CD4-positive, alpha-beta T cell treated with Interleukin-1 beta for 1 hour (primary cell): Measurements from ENCODE around the gene ABHD4.

Source experiments
- DNase-seq, 2 donors: peaks; one replicate each; pipeline ENCODE4 v3.0.0-alpha.2; 2020 to 2022

The ABHD4 gene, protein sequence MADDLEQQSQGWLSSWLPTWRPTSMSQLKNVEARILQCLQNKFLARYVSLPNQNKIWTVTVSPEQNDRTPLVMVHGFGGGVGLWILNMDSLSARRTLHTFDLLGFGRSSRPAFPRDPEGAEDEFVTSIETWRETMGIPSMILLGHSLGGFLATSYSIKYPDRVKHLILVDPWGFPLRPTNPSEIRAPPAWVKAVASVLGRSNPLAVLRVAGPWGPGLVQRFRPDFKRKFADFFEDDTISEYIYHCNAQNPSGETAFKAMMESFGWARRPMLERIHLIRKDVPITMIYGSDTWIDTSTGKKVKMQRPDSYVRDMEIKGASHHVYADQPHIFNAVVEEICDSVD

DNA sequence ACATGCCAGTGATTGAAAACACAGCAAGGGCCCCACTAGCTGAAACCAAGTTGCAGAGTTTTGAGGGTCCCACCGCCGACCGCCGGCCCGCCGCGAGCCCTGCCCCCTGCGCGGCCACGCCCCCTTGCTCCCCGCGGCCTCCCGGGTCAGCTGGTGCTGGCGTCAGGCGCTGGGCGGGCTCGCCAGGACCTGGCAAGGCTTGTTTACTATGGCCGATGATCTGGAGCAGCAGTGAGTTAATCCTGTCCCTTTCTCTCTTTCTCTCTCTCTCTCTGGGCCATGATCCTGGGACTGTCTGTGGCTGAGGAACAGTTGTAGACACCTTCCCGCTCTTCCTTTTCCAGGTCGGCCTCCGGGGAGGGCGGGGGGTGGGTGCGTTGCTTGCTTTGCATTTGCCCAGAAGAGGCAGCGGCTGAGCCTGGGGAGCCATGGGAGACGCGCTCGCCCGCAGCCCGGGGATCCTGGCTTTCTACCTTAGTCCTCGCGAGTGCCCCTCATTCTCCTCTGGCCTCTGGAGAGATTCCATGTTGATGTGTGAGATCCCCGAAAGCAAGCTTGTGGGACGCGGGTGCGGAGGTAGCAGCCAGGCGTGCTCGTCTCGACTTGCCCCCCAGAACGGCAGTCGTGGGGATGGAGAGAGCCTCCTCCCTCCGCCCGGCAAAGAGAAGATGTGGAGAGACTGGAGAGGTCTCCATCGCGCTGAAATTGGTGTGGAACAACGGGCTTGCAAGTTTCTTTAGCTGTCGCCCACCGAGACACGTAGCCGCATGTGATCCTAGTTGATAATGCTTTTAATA lies at the start of gene ABHD4:
Gene ABHD4 (plus strand): TSS at position 202 of the 797 bp plus-strand sequence. CDS start 7 bp downstream, at position 209.
- DNase-seq, result peak; percentile 59 to 67

DNA sequence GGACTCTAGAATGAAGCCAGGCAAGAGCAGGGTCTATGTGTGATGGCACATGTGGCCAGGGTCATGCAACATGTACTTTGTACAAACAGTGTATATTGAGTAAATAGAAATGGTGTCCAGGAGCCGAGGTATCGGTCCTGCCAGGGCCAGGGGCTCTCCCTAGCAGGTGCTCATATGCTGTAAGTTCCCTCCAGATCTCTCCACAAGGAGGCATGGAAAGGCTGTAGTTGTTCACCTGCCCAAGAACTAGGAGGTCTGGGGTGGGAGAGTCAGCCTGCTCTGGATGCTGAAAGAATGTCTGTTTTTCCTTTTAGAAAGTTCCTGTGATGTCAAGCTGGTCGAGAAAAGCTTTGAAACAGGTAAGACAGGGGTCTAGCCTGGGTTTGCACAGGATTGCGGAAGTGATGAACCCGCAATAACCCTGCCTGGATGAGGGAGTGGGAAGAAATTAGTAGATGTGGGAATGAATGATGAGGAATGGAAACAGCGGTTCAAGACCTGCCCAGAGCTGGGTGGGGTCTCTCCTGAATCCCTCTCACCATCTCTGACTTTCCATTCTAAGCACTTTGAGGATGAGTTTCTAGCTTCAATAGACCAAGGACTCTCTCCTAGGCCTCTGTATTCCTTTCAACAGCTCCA lies 48.7 kb upstream of the ABHD4 start:
- DNase-seq, result no peak

DNA sequence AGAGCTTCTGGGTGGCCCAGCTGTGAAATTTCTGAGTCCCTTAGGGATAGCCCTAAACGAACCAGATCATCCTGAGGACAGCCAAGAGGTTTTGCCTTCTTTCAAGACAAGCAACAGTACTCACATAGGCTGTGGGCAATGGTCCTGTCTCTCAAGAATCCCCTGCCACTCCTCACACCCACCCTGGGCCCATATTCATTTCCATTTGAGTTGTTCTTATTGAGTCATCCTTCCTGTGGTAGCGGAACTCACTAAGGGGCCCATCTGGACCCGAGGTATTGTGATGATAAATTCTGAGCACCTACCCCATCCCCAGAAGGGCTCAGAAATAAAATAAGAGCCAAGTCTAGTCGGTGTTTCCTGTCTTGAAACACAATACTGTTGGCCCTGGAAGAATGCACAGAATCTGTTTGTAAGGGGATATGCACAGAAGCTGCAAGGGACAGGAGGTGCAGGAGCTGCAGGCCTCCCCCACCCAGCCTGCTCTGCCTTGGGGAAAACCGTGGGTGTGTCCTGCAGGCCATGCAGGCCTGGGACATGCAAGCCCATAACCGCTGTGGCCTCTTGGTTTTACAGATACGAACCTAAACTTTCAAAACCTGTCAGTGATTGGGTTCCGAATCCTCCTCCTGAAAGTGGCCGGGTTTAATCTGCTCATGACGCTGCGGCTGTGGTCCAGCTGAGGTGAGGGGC lies 48.0 kb upstream of the ABHD4 start:
- DNase-seq, result peak; percentile 56 to 70

DNA sequence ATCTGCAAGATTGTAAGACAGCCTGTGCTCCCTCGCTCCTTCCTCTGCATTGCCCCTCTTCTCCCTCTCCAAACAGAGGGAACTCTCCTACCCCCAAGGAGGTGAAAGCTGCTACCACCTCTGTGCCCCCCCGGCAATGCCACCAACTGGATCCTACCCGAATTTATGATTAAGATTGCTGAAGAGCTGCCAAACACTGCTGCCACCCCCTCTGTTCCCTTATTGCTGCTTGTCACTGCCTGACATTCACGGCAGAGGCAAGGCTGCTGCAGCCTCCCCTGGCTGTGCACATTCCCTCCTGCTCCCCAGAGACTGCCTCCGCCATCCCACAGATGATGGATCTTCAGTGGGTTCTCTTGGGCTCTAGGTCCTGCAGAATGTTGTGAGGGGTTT lies 46.5 kb upstream of the ABHD4 start:
- DNase-seq, result peak in 1 of 2 donors; percentile 21

DNA sequence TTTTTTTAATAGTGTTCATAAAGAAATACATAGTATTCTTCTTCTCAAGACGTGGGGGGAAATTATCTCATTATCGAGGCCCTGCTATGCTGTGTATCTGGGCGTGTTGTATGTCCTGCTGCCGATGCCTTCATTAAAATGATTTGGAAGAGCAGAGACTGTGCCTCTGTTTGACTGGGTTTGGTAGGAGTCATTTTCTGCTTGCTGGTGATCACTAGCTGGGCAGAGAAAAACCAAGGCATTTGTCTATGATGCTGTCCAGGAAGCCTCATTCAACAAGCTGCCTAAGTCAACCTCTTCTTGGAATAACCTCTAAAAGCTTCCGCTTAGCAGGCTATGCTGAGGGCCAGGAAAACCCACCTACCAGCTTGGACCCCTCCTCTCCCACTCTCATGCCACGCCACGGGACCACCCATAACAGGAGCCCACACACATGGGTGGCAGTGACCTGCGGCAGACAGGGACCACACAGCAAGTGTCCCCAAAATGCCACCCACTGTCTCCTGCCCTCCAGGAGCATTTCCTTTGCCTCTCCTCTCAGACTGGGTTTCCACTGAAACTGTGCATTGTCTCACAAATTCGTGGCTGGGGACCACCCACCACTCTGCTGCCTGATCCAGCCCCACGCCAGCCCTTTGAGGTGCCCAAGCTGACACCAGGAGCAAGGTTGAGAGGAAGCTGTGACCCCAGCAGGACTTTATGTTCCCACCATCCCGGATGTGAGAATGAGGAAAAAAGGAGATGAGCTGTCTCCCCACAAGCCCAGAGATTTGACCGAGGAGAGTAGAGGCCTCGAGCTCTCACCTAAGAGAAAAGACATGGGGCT lies 45.9 kb upstream of the ABHD4 start:
- peak in 1 of 2 donors; percentile 21 for DNase-seq

DNA sequence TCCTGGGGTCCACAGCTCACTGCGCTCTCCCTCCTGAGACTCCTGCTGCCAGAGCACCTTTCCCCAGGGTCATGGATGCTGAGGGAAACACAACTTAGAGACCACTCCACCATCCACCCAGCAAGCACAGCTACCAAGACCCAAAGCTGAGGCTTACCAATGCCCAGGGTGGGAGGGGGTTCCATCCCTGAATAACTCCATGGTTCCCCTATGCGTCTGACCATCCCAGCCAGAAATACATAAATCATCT lies 45.3 kb upstream of the ABHD4 start:
- DNase-seq, result peak in 1 of 2 donors; percentile 7

DNA sequence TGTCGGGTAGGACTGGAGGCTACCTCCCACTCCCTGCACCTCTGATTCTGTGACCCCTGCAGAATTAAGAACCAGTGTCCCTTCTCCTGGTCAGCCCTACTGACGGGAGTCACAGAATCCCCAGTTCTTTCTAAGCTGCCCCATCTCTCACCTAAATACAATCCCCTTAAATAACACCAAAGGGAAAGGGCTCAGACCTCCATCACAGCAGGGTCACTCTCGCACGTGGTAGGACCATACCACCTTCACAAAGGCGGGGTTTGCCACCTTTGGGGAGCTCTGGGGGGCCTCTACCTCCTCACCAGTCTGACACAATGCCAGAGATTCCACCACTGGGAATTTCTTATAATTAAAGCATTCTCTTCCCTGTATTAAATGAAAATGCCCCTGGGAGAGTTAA lies 44.7 kb upstream of the ABHD4 start:
- no peak for DNase-seq

DNA sequence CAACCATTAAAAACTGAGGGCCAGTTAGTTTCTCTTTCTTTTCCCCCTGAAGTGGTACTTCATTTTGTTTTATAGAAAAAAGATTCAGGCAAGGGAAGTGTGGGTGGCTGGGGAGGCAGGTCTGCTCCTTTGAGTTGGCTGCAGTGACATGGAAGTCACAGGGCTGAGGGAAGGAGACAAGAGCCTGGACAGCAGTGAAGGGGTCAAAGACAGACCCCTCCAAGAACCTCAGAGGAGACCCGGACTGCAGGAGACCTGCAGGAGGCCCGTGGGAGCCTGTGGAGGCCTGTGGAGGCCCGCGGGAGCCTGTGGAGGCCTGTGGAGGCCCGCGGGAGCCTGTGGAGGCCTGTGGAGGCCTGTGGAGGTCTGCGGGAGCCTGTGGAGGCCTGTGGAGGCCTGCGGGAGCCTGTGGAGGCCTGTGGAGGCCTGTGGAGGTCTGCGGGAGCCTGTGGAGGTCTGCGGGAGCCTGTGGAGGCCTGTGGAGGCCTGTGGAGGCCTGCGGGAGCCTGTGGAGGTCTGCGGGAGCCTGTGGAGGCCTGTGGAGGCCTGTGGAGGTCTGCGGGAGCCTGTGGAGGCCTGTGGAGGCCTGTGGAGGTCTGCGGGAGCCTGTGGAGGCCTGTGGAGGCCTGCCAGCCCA lies 44.1 kb upstream of the ABHD4 start:
- peak in 1 of 2 donors; percentile 59 for DNase-seq

DNA sequence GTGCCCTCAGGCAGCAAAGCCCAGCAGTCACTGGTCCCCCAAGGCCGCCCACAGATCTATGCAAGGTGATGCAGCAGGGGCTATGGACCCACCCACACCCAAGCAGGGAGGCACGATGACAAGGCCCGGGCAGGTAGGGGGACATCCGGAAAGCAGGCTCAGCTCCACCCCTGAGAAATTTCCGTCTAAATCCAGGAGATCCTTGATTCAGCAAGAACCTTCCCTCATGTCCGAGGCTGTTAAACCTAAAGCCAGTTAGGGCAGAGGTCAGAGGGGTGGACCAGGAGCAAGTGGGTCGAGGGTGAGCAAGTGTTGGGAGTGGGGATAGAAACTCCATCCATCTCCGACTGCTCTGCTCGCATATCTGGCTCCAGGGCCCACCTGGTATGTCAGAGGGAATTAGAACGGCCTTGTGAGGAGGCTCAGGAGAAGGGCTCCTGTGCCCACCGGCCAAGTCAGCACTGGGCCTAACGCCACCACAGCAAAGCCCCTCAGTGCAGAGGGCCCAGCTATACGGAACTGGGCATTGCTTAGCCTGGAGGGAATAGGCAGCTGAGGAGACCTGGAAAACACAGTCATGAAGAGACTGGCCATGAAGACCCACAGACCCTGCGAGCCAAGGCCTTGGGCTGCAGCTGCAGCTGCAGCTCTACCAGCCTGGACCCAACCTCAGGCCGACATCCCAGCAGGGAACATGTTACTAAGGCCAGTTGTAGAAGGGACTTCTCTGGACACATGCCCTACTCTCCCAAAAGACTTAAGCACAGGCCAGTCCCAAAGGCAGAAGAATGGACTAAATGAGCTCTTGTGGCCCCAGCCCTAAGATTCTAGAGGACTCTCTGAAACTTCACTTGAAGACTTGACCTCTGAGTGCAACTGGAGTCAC lies 43.4 kb upstream of the ABHD4 start:
- DNase-seq, result peak in 1 of 2 donors; percentile 52

DNA sequence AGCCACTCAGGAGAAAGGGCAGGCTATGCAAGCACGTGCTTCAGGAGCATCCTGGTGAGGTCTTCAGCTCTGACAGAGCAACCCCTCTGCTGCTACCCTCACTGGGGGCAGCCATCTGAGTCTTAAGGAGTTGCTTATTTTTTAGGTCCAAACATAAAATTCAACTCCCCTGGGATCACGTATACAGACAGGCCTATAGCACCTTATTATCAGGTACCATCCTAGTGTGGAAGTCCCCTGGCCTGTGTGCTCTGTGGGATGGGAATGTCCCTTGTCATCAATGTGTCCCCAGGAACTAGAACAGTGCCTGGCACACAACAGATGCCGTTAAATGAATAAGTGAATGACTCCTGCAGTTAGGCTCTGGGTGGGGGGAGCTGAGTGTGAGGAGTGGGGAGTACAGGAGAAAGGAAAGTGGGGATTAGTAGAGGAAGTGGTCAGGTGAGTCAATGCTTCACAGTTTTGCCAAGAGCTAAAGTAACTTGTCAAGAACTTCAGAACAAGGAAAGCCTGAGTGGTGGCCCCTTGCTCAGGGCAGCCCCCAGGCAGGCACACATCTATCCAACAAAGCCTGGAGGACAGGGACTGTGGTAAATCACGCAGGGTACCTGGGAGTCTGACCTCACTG lies 42.6 kb upstream of the ABHD4 start:
- DNase-seq, result peak; percentile 63 to 73

DNA sequence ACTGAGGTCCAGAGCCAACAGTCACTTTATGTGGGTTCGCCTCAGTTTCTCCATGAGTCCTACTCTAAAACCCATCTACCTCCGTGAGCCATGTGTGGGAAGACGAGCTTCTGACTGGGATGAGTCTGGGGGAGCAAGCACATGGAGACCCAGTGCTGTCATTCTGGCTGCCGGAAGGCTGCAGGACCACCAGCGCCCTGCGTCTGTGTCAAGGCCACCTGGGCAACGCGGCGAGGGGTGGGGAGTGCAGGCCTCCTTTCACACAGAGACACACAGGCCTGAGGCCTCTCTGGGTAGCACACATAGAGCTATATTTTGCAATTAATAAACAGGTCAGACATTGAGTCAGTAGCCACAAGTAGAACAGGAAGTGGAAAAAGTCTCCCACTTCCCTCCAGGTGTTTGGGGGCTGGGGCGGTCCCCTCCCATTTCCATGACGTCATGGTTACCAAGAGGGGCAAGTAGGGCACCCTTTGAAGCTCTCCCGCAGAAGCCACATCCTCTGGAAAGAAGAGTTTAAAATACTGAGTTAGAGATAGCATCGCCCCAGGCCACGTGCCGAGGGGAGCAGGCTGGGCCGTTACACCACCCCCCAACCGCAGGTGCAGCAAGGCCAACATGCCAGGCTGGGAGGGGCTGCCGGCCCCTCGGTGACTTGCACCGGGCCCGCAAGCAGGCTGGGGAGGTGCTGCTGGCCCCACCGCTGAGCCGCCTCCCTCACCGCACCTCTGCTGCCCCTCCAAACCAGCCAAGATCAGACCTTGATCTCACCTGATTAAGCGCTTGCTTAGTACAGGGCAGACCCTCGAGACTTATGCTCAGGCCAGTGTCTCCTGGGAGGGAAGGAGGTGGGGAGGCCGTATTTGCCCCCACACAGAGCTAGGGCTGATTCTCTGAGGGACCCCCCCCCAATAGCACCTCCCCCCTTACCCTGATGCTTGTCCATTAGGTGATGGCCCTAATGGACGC lies 41.8 kb upstream of the ABHD4 start:
- peak; percentile 98 to 99 for DNase-seq

DNA sequence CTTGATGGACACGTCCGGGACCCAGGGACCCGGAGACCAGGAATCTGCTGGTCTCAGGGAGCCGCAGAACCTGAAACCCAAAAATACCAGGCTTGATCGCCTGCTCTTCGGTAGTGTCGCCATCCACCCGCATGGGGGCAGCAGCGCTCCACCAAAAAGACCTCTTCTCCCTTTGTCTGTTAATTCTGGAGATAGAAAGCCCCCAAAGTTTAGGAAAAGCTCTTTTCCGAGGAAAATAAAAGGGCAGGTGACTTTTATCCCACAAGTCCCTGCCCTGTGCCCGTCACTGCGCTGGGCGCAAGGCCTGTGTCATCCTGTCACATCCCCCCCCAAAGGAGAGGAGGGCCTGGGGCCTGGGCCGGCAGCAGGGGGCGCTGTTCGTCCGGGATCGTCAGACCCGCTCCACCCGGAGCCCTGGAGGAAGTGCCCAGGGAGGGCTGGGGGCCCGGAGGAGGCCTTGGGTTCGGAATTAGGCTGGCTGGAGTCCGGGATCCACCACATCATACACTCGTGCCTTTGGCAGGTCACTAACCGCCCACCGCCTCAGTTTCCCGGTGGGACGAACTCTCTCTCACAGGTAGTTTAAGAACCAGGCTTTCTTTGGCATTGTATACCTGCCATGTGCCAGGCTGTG lies 41.0 kb upstream of the ABHD4 start:
- DNase-seq, result peak; percentile 87 to 88

DNA sequence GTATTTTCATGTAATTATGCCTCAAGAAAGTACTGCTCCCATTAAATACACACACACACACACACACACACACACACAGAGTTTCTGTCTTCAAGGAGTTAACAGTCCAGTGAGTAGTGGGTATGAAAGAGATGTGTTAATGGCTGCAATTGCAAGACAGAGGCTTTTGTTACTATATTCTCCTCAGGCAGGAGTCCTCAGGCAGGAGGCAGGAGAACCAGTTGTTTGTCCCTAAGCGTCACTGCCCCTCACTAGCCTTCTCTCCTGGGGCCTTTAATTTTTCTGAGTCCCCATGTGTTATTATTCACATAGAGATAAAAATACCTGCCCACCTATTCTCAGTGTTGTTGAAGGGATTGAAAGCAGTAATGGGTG lies 40.3 kb upstream of the ABHD4 start:
- peak in 1 of 2 donors; percentile 21 for DNase-seq

DNA sequence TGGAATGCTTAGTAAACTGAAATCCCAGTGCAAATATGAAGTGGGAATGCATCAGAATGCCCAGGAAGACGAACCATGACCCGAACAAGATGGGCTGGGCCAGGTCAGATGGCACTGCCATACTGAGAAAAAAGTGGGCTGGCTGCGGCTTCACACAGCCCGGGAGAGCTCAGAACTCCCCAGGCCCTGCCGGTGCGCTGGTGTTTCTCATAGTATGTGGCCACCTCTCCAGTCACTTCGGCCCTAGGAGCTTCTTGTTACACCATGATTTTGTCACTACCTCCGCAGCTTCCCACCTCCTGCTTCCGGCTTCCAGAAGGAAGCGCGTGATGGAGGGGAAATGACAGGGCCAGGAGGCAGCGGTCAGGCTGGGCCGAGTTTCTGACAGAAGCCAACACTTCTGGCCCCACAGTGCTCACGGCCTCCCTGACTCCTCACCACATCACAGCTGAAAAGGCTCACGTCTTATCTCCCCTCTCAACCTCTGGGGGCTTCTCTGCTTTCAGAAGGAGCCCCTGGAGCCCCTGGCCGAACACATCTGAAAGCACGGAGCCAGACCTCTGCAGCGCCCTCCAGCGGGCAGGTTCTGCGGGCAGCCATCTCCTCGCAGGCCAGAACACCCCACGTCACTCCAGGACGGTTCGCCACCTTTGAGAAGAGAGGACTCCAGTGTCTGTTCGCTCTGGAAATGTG lies 39.7 kb upstream of the ABHD4 start:
- peak; percentile 63 to 79 for DNase-seq

DNA sequence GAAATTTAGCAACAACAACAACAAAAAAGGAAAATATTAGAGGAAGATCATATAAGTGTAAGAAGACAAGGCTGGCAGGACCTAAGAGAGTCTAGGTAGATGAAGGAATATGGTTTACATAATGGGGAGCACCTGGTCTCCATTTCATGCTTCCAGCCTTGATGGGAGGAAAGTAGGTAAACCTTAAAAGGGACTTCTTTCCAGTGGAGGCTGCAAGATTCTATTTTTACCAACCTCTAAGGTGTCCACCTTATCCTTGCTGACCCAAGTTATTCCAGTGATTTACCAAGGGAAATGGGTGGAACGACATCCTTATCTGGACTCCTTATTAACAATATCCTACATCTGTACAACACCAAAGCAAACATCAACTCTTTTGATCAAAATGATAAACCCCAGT lies 39.1 kb upstream of the ABHD4 start:
- DNase-seq, result peak in 1 of 2 donors; percentile 11

DNA sequence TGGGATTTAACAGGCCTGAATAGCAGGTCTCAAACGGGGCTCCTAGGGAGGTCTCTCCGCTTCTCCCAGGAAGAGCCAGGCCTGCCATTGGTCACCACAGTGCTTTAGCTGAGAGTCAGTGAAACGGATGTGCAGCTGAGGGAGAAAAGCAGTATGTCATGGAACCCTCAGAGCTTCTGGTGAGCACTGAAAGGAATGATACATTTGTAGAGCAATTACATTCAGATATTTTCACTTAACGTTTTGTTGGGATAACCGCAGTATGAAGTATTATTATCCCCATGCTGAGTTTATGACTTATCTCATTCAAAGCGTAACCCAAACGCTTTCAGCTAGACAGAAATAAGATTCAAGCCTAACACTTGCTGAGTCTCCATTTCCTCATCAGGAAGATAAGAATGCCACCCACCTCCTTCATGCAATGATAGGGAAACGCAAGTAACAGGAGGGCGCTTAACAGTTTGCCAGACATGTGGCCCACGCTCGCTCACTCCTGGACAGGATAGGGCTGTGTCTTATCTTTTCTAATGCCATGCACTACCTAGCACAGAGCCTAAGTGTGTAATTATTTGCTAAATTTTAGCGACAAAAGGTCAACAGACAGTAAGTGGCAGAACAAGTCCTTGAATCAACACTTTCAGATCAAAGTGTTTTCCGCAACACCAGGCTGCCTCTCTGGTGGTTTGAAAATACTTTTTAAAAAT lies 37.3 kb upstream of the ABHD4 start:
- DNase-seq, result peak in 1 of 2 donors; percentile 17

DNA sequence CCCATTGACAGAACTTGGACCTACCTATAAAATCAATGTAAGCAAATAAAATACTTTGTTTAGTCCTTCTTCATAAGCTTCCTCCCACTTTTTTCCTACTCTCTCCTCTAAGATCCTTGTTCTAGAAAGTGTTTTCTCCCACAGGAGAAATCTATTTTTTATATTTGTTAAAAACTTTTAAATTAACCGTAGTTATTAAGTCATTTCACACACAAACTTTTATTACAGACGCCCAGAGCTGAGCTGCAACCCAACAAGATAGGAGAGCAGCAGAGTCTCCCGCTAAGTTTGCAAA lies 36.8 kb upstream of the ABHD4 start:
- peak in 1 of 2 donors; percentile 22 for DNase-seq
